ENCODE results near the gene TMED8. TPM values are rescaled to one million over a fixed set of nuclear protein-coding genes. Genes with fewer than 3 reads are reported as not detected.

The TMED8 gene
- total RNA-seq, 1 donor, result 13.0 TPM

DNA sequence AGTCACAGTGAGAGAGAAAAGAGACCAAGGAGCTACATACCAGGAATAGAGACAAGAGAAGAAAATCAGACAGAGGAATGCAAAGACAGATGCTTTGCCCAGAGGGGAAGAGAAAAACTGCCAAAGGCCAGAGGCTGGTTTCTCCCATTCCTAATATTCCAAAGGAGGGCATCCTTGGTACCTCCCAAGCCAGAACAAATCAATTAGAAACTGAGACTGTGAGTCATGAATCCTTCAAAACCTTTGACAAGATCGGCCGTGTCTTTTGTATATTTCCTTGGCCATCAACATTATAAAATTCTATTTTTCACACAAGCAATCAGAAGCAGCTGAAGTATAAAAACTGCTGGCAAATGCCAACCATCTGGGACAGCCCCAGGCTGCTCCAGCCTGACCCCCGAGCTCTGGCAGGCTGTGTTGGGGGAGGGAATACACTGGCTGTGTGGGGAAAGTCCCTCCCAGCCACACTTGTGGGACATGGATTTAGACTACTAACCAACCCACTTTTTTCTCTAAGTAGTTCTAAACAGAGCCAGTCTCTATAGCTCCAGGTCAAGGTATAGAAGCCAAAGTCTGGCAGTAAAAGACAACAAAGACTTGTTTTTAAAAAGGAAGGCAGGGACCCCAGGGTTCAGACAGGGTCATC lies 69.9 kb downstream of the TMED8 start:
- TF ChIP-seq, protein P1, sequence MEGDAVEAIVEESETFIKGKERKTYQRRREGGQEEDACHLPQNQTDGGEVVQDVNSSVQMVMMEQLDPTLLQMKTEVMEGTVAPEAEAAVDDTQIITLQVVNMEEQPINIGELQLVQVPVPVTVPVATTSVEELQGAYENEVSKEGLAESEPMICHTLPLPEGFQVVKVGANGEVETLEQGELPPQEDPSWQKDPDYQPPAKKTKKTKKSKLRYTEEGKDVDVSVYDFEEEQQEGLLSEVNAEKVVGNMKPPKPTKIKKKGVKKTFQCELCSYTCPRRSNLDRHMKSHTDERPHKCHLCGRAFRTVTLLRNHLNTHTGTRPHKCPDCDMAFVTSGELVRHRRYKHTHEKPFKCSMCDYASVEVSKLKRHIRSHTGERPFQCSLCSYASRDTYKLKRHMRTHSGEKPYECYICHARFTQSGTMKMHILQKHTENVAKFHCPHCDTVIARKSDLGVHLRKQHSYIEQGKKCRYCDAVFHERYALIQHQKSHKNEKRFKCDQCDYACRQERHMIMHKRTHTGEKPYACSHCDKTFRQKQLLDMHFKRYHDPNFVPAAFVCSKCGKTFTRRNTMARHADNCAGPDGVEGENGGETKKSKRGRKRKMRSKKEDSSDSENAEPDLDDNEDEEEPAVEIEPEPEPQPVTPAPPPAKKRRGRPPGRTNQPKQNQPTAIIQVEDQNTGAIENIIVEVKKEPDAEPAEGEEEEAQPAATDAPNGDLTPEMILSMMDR (IDR thresholded peaks at IDR 0.05; ENCODE audit: extremely low read depth, low read depth, low read length), result no peak
- Histone ChIP-seq H3K36me3 (ENCODE audit: insufficient read depth, low read length) (peaks cover 10% of the 10 kb centered on the region), H3K4me2 (ENCODE audit: insufficient read depth, low read length) (peak overlapping the region; percentile 39), H3K27ac (ENCODE audit: low read depth, low read length) (peak overlapping the region; percentile 34), H2AFZ (ENCODE audit: low read length) (peak overlapping the region; percentile 10), H3K79me2 (ENCODE audit: insufficient read depth, low read length) (peaks cover 6% of the 10 kb centered on the region), H3K4me3 (ENCODE audit: insufficient read depth, low read length) (peak overlapping the region; percentile 6), H3K9me3 (ENCODE audit: low read depth, low read length) (no peaks in the 10 kb centered on the region), H3K27me3 (ENCODE audit: insufficient read depth, low read length) (no peaks in the 10 kb centered on the region), H3K4me1 (ENCODE audit: insufficient read depth, low read length) (peaks cover 30% of the 10 kb centered on the region), H4K20me1 (ENCODE audit: insufficient read depth, low read length) (peaks cover 8% of the 10 kb centered on the region)
- DNase-seq (ENCODE audit: insufficient read length, low spot score, missing footprints), result no peak

DNA sequence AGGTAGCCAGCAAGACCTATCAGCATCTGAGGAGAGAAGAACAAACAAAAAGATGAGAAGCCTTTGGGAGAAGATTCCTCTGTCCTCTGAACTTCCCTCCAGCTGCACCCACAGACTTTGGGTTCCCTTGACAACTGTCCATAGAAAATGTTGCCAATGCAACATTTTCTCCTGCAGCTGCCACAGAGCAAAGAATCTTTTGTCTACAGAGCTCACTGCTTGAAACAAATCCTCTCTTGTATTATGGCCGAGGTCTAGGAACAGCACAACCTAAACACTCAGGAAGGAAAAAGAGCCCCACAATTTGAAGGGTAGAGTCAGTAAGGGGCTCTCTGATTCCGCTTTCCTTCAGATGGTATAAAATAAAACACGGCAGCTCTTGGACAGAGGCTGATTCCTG lies 70.5 kb downstream of the TMED8 start:
- Histone ChIP-seq H3K27ac (ENCODE audit: low read depth, low read length) (peak overlapping the region; percentile 34), H3K4me3 (ENCODE audit: insufficient read depth, low read length) (no peak overlapping the region), H3K79me2 (ENCODE audit: insufficient read depth, low read length) (peaks cover 2% of the 10 kb centered on the region), H3K4me2 (ENCODE audit: insufficient read depth, low read length) (peak overlapping the region; percentile 39), H2AFZ (ENCODE audit: low read length) (peak overlapping the region; percentile 10), H3K36me3 (ENCODE audit: insufficient read depth, low read length) (peaks cover 10% of the 10 kb centered on the region), H3K9me3 (ENCODE audit: low read depth, low read length) (no peaks in the 10 kb centered on the region), H3K27me3 (ENCODE audit: insufficient read depth, low read length) (no peaks in the 10 kb centered on the region), H3K4me1 (ENCODE audit: insufficient read depth, low read length) (peaks cover 30% of the 10 kb centered on the region), H4K20me1 (ENCODE audit: insufficient read depth, low read length) (peaks cover 8% of the 10 kb centered on the region)
- TF ChIP-seq, protein P1 (IDR thresholded peaks at IDR 0.05; ENCODE audit: extremely low read depth, low read depth, low read length), result no peak
- no peak for DNase-seq (ENCODE audit: insufficient read length, low spot score, missing footprints)

DNA sequence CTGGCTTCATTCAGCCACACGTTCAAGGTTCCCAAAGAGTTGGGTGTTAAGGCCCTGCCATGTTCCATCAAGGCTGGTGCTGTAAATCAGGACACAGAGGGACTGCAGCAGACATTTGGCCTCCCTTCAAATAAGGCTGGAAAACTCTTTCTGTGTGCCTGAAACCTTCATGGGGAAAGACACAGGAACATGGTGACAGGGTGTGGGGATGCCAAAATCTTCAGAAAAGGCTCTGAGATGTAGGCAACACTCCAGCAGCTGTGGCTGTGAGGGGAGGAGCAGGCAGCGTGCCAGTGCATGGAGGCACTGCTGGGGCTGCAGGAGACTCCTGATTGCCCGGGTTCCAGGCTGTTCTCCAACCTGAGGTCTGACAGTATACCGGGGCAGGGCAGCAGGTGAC lies 71.2 kb downstream of the TMED8 start:
- no peak overlapping the region for H2AFZ ChIP-seq (ENCODE audit: low read length)
- H3K79me2 ChIP-seq (ENCODE audit: insufficient read depth, low read length), result no peaks in the 10 kb centered on the region
- H3K4me2 ChIP-seq (ENCODE audit: insufficient read depth, low read length), result no peak overlapping the region
- H4K20me1 ChIP-seq (ENCODE audit: insufficient read depth, low read length), result peaks cover 8% of the 10 kb centered on the region
- no peak overlapping the region for H3K27ac ChIP-seq (ENCODE audit: low read depth, low read length)
- H3K4me3 ChIP-seq (ENCODE audit: insufficient read depth, low read length), result no peak overlapping the region
- TF ChIP-seq, protein P1 (IDR thresholded peaks at IDR 0.05; ENCODE audit: extremely low read depth, low read depth, low read length), result no peak
- H3K36me3 ChIP-seq (ENCODE audit: insufficient read depth, low read length), result peaks cover 10% of the 10 kb centered on the region
- H3K9me3 ChIP-seq (ENCODE audit: low read depth, low read length), result no peaks in the 10 kb centered on the region
- H3K27me3 ChIP-seq (ENCODE audit: insufficient read depth, low read length), result no peaks in the 10 kb centered on the region
- H3K4me1 ChIP-seq (ENCODE audit: insufficient read depth, low read length), result peaks cover 30% of the 10 kb centered on the region
- DNase-seq (ENCODE audit: insufficient read length, low spot score, missing footprints), result no peak

DNA sequence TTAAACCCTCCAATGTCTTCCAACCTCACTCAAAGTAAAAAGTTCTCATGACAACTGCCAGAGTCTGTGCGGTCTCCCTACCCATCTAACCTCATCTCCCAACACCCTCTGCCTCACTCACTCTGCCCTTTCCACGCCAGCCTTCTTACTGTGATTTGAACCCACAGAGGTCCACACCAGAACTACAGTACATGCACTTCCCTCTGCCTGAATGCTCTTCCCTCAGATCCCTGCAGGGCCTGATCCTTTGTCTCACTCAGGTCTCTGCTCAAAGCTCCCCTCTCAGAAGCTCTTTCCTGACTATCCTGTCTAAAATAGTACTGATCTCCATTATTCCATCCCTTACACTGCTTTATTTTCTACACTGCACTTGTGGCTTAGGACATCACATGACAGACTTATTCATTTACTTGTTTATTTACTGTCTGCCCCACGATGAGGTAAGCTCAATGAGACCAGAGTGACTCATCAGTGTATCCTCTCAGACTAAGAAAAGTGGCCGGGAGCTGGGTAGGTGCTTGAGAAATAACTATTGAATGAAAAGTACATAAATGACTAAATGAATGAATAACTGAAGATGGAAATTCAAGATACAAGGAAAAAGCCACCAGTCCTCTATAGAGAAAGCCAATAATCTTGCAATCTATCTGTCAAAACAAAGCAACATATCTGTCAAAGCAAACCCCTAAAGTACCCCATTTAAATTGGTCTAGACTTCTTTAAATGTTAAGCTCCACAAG lies 73.3 kb downstream of the TMED8 start:
- Histone ChIP-seq H2AFZ (ENCODE audit: low read length) (peak overlapping the region; percentile 43), H3K27ac (ENCODE audit: low read depth, low read length) (peak overlapping the region; percentile 96), H3K4me2 (ENCODE audit: insufficient read depth, low read length) (peak overlapping the region; percentile 66), H3K4me3 (ENCODE audit: insufficient read depth, low read length) (peak overlapping the region; percentile 39), H3K79me2 (ENCODE audit: insufficient read depth, low read length) (no peaks in the 10 kb centered on the region), H3K9me3 (ENCODE audit: low read depth, low read length) (no peaks in the 10 kb centered on the region), H3K4me1 (ENCODE audit: insufficient read depth, low read length) (peaks cover 30% of the 10 kb centered on the region), H4K20me1 (ENCODE audit: insufficient read depth, low read length) (peaks cover 8% of the 10 kb centered on the region), H3K36me3 (ENCODE audit: insufficient read depth, low read length) (peaks cover 10% of the 10 kb centered on the region), H3K27me3 (ENCODE audit: insufficient read depth, low read length) (no peaks in the 10 kb centered on the region)
- TF ChIP-seq, protein P1 (IDR thresholded peaks at IDR 0.05; ENCODE audit: extremely low read depth, low read depth, low read length), result no peak
- DNase-seq (ENCODE audit: insufficient read length, low spot score, missing footprints), result peak; percentile 95
